Measurements from ENCODE around the gene NFE2L2. TPM values are rescaled to one million over a fixed set of nuclear protein-coding genes. Genes with fewer than 3 reads are reported as not detected.
A peak's percentile ranks its signal among the peaks of the same experiment; 100 is the strongest.
"Not testable (repeated sequence)": the region's sequence is repeated elsewhere in the genome, so short reads cannot be mapped to it uniquely, and the experiment has no call there.

The NFE2L2 gene
- total RNA-seq, result 13.4 TPM

DNA sequence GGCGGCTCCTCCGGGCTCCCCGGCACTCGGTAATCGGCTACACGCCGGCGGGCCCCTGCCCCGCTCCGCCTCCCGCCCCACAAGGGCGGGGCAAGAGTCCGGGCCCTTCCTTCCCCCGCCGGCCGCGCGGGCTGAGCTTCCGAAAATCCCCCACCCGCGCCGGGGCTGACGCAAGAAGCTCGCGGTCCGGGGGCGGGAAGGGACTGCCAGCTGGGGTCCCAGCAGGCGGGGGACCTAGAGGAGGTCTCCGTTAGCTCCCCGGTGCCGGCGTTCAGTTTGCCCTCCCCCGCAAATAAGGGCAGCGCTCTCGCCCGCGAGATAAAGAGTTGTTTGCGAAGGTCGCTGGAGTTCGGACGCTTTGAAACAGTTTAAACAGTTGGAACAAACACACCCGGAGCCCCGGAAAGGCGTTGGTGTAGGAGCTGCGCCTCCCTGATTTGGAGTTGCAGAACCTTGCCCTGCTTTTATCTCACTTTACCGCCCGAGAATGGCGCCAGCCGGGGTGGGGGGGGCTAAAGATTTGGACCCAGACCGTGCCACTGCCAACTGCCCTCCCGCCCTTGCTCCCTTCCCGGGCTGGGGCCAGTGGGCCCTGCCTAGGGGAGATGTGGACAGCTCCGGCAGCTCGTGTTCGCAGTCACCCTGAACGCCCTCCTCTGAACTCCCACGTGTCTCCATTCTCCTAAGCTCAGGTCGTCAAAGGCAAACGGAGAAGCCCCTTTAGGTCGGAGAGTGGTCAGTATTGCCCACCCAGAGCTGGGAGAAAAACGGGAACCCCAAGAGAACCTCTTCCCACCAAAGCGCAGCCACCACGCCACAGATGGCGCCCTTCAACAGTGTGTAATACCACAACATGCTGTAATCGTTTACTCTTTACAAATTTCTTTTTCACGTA is at the start of gene NFE2L2:
Gene NFE2L2, minus strand, starts transcription at position 35 of the 895 bp plus-strand sequence. CDS start 151 bp downstream, outside the sequence.
- peak; percentile 86 for DNase-seq

DNA sequence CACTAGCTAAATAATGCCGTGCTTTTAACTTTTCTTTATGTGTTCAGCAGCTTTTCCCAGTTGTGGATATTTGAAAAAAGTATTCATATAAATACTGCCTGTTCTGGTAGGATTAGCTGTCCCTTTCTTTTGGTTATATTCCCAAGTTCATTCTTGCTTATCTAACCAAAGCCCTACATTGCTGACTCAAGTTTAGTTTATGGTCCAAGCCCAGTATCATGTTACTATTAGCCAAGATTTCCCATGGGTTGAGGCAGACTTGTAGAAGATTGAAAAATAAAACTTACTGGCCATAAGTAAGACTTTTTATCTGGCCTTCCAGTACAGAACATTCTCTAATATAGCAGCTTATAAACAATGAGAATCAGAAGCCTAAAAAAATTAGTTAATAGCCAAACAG is 49.7 kb upstream of the NFE2L2 start:
- DNase-seq, result no peak

DNA sequence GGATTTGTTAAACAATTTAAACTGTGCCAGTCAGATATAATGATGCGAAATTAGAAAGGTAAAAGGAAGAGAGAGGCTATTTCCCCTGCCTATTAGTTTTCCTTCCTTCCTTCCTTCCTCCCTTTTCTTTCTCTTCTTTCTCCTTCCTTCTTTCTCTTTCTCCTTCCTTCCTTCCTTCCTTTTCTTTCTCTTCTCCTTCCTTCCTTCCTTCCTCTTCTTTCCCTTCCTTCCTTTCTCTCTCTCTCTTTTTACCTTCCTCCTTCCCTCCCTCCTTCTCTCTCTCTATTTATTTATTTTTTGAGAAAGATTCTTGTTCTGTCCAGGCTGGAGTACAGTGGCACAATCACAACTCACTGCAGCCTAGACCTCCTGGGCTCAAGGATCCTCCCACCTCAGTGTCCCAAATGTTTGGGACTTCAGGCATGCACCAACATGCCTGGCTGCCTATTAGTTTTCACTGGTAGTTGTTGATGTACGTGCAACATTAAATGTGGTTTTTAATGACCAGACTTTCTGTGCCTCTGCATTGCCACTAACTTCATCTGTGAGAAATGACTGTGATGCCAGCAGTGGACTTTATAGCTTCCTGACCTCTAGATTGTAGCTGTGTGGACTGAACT is 48.7 kb upstream of the NFE2L2 start:
- DNase-seq, result no peak

DNA sequence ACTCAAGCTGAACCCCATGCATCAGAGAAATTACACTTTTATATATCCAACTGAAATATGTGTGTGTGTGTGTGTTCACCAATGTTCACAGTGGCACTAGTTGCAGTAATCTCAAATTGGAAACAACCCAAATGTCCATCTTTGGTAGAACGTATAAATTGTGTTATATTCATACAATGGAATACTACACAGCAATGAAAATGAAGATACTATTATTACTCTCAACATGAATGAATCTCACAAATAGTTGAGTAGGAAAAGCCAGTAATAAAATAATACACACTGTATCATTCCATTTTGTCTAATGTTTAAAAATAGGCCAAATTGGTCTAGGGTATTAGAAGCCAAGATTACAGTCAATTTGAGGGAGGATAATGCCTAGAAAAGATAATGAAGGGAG is 48.0 kb upstream of the NFE2L2 start:
- DNase-seq, result no peak

- not testable (repeated sequence) for DNase-seq
Observed at GRCh38 chr2:177309672-177310309, 45.3 kb upstream of the NFE2L2 start.

DNA sequence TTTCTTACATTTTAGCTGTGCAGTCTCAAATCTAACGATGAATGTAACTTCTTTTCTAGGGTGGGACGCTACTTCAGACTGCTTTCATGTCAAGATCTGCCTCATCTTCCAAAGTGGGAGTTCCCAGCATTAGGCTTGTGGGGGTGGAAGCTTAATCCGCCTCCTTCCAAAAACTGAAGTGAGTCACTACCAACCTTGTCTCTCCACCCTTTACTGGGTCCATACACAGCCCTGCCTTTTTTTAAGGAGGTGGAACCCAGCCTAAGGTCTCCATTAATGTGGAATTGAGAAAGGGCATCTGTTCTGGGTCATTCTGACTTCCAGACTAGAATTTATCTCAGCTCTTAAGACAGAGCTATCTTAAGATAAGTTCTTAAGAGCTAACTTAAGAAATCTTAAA is 42.0 kb upstream of the NFE2L2 start:
- DNase-seq, result no peak

- no peak for DNase-seq
Observed at GRCh38 chr2:177303939-177304338, 39.4 kb upstream of the NFE2L2 start.

- DNase-seq, result no peak
Observed at GRCh38 chr2:177302552-177302951, 38.0 kb upstream of the NFE2L2 start.

DNA sequence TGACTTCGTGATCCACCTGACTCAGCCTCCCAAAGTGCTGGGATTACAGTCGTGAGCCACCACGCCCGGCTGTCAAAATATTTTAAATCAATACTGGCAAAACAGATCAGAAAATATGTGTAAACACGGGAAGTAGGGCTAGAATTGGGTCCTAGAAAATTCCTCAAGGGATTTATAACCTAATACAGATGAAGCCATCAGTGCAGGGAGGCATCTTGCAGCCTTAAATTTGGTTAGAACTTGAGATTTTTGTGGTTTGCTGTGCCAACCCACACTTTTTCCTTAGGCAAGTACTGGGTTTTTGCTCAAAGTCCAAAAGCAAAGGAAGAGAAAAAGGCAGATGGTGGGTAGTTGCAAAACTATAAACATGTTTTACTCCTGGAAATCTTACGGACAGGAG is 33.7 kb upstream of the NFE2L2 start:
- no peak for DNase-seq

DNA sequence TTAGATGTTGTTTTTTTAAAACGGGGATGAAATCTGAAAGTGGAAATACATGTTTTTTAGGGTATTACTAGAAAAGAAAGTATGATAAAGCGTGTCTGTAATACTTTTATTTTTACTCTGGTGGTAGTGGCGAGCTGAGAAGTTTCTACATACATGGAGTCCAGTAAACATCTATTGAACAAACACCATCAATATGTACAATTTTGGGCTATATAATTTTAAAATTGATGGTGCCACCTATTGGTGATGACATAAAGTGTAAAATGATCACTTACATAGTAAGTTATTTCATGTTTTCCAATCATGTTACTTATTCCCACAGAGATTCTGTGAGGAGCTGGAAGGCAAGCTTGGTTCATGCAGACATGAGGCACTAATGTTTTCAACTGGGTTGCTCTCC is 31.5 kb upstream of the NFE2L2 start:
- DNase-seq, result no peak

DNA sequence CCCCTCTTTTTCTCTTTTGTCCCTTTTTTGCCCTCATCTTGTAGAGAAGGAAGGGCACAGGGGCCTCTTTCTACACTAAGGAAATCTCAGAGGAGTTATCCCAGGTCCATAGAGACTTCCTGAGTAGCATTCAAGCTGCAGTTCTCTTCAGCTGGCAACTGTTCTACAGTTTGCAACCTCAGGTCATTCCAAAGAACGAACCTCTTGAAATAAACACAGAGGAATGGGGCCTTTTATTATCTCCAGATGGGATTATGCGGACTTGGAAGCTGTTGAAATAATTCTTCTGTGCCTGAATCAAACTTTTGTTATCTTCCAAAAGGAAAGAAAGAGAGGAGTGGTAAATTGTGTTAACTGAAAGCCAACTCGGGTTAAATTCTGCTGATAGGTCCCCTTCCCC is 31.0 kb upstream of the NFE2L2 start:
- DNase-seq, result no peak

DNA sequence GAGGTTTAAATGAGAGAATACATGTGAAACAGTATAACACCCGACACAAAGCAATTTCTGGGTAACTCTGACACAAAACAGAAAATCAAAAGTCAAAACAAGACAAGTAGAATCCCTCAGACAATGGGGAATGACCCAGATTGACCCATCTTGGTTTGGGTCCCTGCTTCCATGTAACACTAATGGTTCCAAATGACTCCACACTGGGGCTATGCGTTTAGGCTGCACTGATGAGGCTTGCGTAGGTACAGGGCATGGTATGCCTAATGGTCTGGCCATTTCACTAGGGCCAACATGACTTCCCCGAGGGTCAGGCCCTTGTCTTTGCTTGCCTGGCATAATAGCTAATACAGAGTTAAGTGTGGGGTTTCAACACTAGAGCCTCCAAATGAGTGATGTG is 27.2 kb upstream of the NFE2L2 start:
- no peak for DNase-seq

DNA sequence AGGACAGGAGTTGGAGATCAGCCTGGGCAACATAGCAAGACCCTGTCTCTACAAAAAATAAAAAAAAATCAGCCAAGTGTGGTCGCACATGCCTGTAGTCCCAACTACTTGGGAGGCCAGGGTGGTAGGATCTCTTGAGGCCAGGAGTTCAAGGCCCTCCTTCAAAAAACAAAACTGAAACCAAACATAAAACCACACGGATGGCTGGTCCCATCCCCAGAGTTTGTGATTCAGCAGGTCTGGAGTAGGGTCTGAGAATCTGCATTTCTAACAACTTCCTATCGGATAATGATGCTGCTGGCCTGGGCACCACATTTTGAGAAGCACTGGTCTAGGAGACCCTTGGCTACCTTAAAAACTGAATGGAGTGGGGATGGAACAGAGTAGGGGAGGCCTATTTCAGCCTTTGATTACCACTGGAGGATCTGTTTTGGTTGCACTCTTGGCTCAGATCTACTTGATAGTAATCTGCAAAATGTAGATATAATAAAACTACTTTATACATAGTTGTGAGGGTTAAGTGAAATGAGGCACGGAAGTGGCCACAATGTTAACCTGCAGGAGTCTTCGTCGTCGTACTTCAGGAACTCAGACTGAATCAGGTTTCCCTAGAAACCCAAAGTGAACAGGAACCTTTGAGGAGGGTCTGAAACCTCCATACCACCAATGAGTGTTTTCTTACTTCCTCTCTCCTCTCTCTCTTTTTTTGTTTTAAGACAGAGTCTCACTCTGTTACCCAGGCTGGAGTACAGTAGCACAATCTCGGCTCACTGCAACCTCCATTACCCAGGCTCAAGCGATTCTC is 25.5 kb upstream of the NFE2L2 start:
- DNase-seq, result no peak

- no peak for DNase-seq
Observed at GRCh38 chr2:177287814-177288213, 23.3 kb upstream of the NFE2L2 start.

- no peak for DNase-seq
Observed at GRCh38 chr2:177285892-177286715, 21.6 kb upstream of the NFE2L2 start.

GRCh38 chr2:177284531-177284930 is 20.0 kb upstream of the NFE2L2 start:
- DNase-seq, result no peak

GRCh38 chr2:177283906-177284305 is 19.4 kb upstream of the NFE2L2 start:
- DNase-seq, result no peak

DNA sequence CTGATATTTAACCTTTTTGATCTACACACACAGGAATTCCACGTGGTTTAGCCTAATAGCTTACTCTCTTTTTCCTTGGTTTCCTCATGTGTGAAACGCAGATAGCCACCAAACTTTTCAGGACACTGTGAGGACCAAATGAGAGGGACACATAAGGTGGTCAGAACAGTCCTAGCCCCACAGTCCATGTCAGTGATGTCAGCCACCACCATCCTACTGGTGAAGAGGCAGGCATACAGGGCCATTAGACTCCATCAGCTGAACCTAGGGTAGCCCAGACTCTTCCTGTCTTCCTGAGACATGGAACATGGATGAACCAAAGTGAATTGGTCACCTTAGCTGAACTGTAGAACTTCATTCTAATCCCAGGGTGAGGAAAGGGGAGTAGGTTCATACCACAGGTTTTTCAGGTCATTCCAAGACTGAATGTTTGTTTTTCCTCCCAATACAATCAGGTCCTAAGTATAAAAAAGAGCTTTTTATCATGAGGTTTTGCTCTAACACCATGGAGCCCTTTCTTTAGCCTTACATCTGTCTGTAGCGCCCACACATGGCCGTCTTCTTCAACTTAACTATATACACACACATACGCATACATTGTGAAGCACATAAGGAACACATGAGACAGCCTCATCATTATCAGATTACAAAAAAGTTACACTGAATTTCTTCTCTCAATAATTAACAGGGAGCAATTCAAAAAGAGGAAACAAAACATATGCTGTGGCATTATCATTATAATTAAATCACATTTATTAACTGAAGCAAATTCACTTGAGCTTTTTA is 18.5 kb upstream of the NFE2L2 start:
- DNase-seq, result no peak

DNA sequence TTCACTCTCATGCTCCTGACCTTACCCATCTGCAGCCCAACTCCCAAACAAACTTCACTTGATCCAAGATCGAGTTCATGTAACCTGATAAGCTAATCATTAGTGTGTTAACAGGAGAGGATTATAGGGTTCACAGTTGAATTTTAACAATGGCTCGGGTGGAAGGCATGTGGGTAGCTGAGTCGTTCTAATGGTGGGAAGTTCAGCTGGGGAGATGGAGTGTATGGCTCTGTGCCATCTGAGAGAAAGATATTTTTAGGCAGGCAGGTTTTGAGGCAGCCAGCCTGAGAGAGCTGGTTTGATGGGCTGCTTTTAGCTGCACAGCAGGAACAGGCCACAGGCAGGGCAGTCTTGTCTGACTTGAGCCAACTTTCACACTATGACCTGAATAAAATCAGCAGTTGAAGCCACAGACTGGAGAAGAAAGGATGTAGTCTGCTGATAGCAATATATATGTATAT is 17.7 kb upstream of the NFE2L2 start:
- no peak for DNase-seq

DNA sequence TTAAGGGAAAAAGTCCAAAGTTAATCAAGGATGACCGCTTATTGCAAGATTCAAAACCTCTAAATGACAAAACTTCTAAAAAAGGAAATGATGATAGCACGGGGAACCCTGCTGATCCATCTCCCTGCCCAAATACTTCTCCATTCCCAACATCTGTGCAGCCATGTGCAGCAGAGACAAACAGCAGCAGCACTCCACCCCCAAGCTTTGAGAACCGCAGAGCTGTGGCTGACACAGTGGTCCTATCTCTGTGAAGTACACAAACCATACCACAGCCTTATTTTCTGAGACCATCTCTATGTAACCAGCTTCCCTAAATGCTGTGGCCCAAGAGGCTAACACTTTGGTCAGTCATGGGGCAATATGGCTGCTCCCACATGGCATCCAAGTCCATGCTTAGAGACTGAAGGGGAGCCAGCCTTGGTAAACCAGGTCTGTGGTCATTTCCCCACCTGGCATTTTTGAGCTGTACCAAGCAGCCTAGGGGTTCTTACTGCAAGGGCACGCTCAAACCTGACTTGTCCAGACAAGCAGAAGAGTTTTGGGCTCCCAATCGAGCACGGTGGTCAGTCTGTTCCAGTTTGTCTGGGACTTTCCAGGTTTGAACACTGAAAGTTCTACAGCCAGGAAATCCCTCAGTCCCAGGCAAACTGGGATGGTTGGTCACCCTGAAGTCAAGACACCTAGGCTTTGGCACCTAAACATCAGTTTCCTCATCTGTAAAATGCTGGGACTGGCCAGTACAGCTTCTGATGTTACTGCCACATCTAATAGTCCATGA is 17.1 kb upstream of the NFE2L2 start:
- DNase-seq, result no peak

All from occipital lobe (tissue), 2 donors.